Osteocyte (in vitro differentiated cells): ENCODE results near the gene SORBS1. TPM values are rescaled to one million over a fixed set of nuclear protein-coding genes. Genes with fewer than 3 reads are reported as not detected.
A peak's percentile ranks its signal among the peaks of the same experiment; 100 is the strongest.

Source experiments
- DNase-seq: peaks from one replicate; pipeline ENCODE4 v3.0.0; 2021; ENCODE audit warnings: mixed read lengths; ENCODE audit not compliant: unreplicated experiment; ENCODE audit errors: extremely low spot score
- H3K27ac Mint-ChIP-seq: one replicate; pipeline ENCODE4 v1.8.0; 2021; ENCODE audit warnings: mild to moderate bottlenecking, mixed read lengths; ENCODE audit not compliant: unreplicated experiment
- H3K27me3 Mint-ChIP-seq: one replicate; pipeline ENCODE4 v1.8.0; 2021; ENCODE audit warnings: mixed read lengths; ENCODE audit not compliant: unreplicated experiment
- H3K36me3 Mint-ChIP-seq: one replicate; pipeline ENCODE4 v1.8.0; 2021; ENCODE audit warnings: mixed read lengths; ENCODE audit not compliant: unreplicated experiment
- H3K4me1 Mint-ChIP-seq: one replicate; pipeline ENCODE4 v1.8.0; 2021; ENCODE audit warnings: mixed read lengths; ENCODE audit not compliant: unreplicated experiment
- H3K4me3 Mint-ChIP-seq: one replicate; pipeline ENCODE4 v1.8.0; 2021; ENCODE audit warnings: mild to moderate bottlenecking, moderate library complexity, mixed read lengths; ENCODE audit not compliant: unreplicated experiment
- H3K9me3 Mint-ChIP-seq: one replicate; pipeline ENCODE4 v1.8.0; 2021; ENCODE audit warnings: mixed read lengths; ENCODE audit not compliant: unreplicated experiment
- CTCF ChIP-seq: fragments of 200-600 bp; sonication (generic); IDR thresholded peaks from 2 replicates; pipeline ENCODE4 v1.5.0; 2021; ENCODE audit warnings: antibody characterized with exemption, mild to moderate bottlenecking, moderate library complexity
- total RNA-seq: library from RNA; stranded (reverse); gene quantifications from 2 replicates; pipeline ENCODE4 v1.2.1, GENCODE V29; 2021

Gene SORBS1
- total RNA-seq, 1 donor from 2014 or later = 1.7 TPM

GRCh38 chr10:95287281-95287680 is 273.9 kb downstream of the SORBS1 start:
- no peaks in the 10 kb centered on the region for H3K36me3 Mint-ChIP-seq
- DNase-seq = no peak
- H3K9me3 Mint-ChIP-seq = no peaks in the 10 kb centered on the region
- TF ChIP-seq CTCF = no peak
- no peak overlapping the region for H3K4me3 Mint-ChIP-seq
- H3K27me3 Mint-ChIP-seq = no peaks in the 10 kb centered on the region
- peak overlapping the region; percentile 52 for H3K27ac Mint-ChIP-seq
- H3K4me1 Mint-ChIP-seq = peaks cover 29% of the 10 kb centered on the region

- H3K27me3 Mint-ChIP-seq = no peaks in the 10 kb centered on the region
- H3K27ac Mint-ChIP-seq = no peak overlapping the region
- no peaks in the 10 kb centered on the region for H3K9me3 Mint-ChIP-seq
- no peak for DNase-seq
- H3K4me1 Mint-ChIP-seq = peaks cover 34% of the 10 kb centered on the region
- no peak overlapping the region for H3K4me3 Mint-ChIP-seq
- no peaks in the 10 kb centered on the region for H3K36me3 Mint-ChIP-seq
- no peak for TF ChIP-seq CTCF
Observed at GRCh38 chr10:95286707-95287106, 274.5 kb downstream of the SORBS1 start.

GRCh38 chr10:95285556-95285955 is 275.6 kb downstream of the SORBS1 start:
- TF ChIP-seq CTCF = no peak
- Mint-ChIP-seq H3K9me3 (no peaks in the 10 kb centered on the region), H3K4me1 (peaks cover 41% of the 10 kb centered on the region), H3K4me3 (no peak overlapping the region), H3K27ac (no peak overlapping the region), H3K27me3 (no peaks in the 10 kb centered on the region), H3K36me3 (no peaks in the 10 kb centered on the region)
- DNase-seq = no peak

- Mint-ChIP-seq H3K9me3 (no peaks in the 10 kb centered on the region), H3K36me3 (no peaks in the 10 kb centered on the region), H3K27ac (no peak overlapping the region), H3K27me3 (no peaks in the 10 kb centered on the region), H3K4me3 (no peak overlapping the region), H3K4me1 (peaks cover 40% of the 10 kb centered on the region)
- DNase-seq = no peak
- TF ChIP-seq CTCF = no peak
Observed at GRCh38 chr10:95284807-95285206, 276.4 kb downstream of the SORBS1 start.

GRCh38 chr10:95282107-95282506 is 279.1 kb downstream of the SORBS1 start:
- Mint-ChIP-seq H3K27ac (no peak overlapping the region), H3K36me3 (no peaks in the 10 kb centered on the region), H3K9me3 (no peaks in the 10 kb centered on the region), H3K4me3 (no peak overlapping the region), H3K4me1 (peaks cover 44% of the 10 kb centered on the region), H3K27me3 (no peaks in the 10 kb centered on the region)
- no peak for TF ChIP-seq CTCF
- DNase-seq = no peak
